DMS114 treated with DMSO at 0.1 percent for 48 hours (cell line): Measurements from ENCODE around the gene ACRBP.

Source experiments
- DNase-seq: peaks from one replicate; lab custom pipeline; 2025; ENCODE audit not compliant: unreplicated experiment; lab: John Stamatoyannopoulos, UW

Gene ACRBP

GRCh38 chr12:6647083-6647604 lies at the start of gene ACRBP:
Gene ACRBP (minus strand): TSS chr12:6647432. CDS start chr12:6647366, 66 bp downstream.
- DNase-seq: no peak

GRCh38 chr12:6695313-6696045 lies 48.2 kb upstream of the ACRBP start:
- no peak for DNase-seq

GRCh38 chr12:6694701-6695100 lies 47.5 kb upstream of the ACRBP start:
- DNase-seq: no peak

- DNase-seq: no peak
These were observed 46.7 kb upstream of the ACRBP start for GRCh38 chr12:6693832-6694355.

- DNase-seq: no peak
These were observed 45.7 kb upstream of the ACRBP start for GRCh38 chr12:6692888-6693287.

- DNase-seq: no peak
These were observed 44.2 kb upstream of the ACRBP start for GRCh38 chr12:6691473-6691872.

- DNase-seq: peak; percentile 99
These were observed 42.0 kb upstream of the ACRBP start, which contains the start of gene ZNF384 for GRCh38 chr12:6688999-6689882. Gene ZNF384 (minus strand): TSS chr12:6689375. CDS start chr12:6679520, 9,855 bp downstream.

- DNase-seq: no peak
These were observed 41.3 kb upstream of the ACRBP start for GRCh38 chr12:6688543-6688998.

GRCh38 chr12:6685814-6686213 lies 38.6 kb upstream of the ACRBP start:
- no peak for DNase-seq

- DNase-seq: peak; percentile 30
These were observed 37.4 kb upstream of the ACRBP start for GRCh38 chr12:6684609-6685008.

GRCh38 chr12:6676962-6677361 lies 29.7 kb upstream of the ACRBP start:
- no peak for DNase-seq

GRCh38 chr12:6672143-6672542 lies 24.9 kb upstream of the ACRBP start:
- DNase-seq: no peak

GRCh38 chr12:6667559-6668210 lies 20.5 kb upstream of the ACRBP start:
- no peak for DNase-seq

- no peak for DNase-seq
These were observed 19.0 kb upstream of the ACRBP start for GRCh38 chr12:6666211-6666610.

GRCh38 chr12:6664902-6665301 lies 17.7 kb upstream of the ACRBP start:
- DNase-seq: no peak

- DNase-seq: peak; percentile 99
These were observed 15.9 kb upstream of the ACRBP start, which contains the start of gene ING4 for GRCh38 chr12:6662906-6663742. Gene ING4 (minus strand): TSS chr12:6663119. CDS start chr12:6663101, 18 bp downstream.

GRCh38 chr12:6662602-6662905 lies 15.3 kb upstream of the ACRBP start:
- DNase-seq: no peak

- no peak for DNase-seq
These were observed 6.8 kb upstream of the ACRBP start for GRCh38 chr12:6653987-6654386.

GRCh38 chr12:6653342-6653741 lies 6.1 kb upstream of the ACRBP start:
- DNase-seq: no peak

- no peak for DNase-seq
These were observed 5.2 kb upstream of the ACRBP start for GRCh38 chr12:6652391-6652790.
